Peyer's patch (tissue), 4 donors: ENCODE measurements around the gene KLHL29. TPM values are rescaled to one million over a fixed set of nuclear protein-coding genes. Genes with fewer than 3 reads are reported as not detected.
A peak's percentile ranks its signal among the peaks of the same experiment; 100 is the strongest.

Source experiments
- DNase-seq, 3 donors: peaks; one replicate each; pipeline ENCODE4 v3.0.0-alpha.2; 2017 to 2019
- H3K27ac ChIP-seq, 4 donors: fragments of 200-600 bp; sonication (generic); one replicate each; pipeline ENCODE4 v1.5.1; 2016 to 2019
- H3K27me3 ChIP-seq, 2 donors: fragments of 200-600 bp; sonication (generic); one replicate each; pipeline ENCODE4 v1.5.1; 2019
- H3K36me3 ChIP-seq, 3 donors: fragments of 200-600 bp; sonication (generic); one replicate each; pipeline ENCODE4 v1.5.1; 2016 to 2019
- H3K4me1 ChIP-seq, 4 donors: fragments of 200-600 bp; sonication (generic); one replicate each; pipeline ENCODE4 v1.5.1; 2016 to 2019
- H3K4me3 ChIP-seq, 4 donors: fragments of 200-600 bp; sonication (generic); 1 replicate in 3 of 4; 2 replicates in 1 of 4; pipeline ENCODE4 v1.5.1; 2016 to 2019; ENCODE audit warnings: mild to moderate bottlenecking in 1 of 4
- H3K9me3 ChIP-seq, 4 donors: fragments of 200-600 bp; sonication (generic); one replicate each; pipeline ENCODE4 v1.5.1; 2016 to 2019; ENCODE audit warnings: mild to moderate bottlenecking in 1 of 4
- POLR2A ChIP-seq, 2 donors: fragments of 450-650 bp; IDR thresholded peaks; one replicate each; pipeline ENCODE4 v1.5.1; 2017; ENCODE audit warnings: antibody characterized with exemption in 2 of 2, mild to moderate bottlenecking in 2 of 2, moderate library complexity in 2 of 2
- total RNA-seq, 4 donors: library from RNA; depleted of rRNA; stranded (reverse); fragments of >200 nt; gene quantifications; one replicate each; pipeline ENCODE4 v1.1.0, GENCODE V29; 2016
- TF ChIP-seq, protein P1 (sequence below), 6 experiments: fragments of 450-650 bp in 4 of 6; fragments of 200-600 bp in 2 of 6; sonication (generic) in 1 of 6; IDR thresholded peaks; one replicate each; pipeline ENCODE4 v1.5.1; 2017 to 2019; ENCODE audit warnings: antibody characterized with exemption in 6 of 6, mild to moderate bottlenecking in 3 of 6, moderate library complexity in 1 of 6

KLHL29 gene
- 10 to 100 TPM in 1 of 4 donors, 1 to 10 TPM in 3; 1.1 to 18.2 (median 5.0) TPM for total RNA-seq

DNA sequence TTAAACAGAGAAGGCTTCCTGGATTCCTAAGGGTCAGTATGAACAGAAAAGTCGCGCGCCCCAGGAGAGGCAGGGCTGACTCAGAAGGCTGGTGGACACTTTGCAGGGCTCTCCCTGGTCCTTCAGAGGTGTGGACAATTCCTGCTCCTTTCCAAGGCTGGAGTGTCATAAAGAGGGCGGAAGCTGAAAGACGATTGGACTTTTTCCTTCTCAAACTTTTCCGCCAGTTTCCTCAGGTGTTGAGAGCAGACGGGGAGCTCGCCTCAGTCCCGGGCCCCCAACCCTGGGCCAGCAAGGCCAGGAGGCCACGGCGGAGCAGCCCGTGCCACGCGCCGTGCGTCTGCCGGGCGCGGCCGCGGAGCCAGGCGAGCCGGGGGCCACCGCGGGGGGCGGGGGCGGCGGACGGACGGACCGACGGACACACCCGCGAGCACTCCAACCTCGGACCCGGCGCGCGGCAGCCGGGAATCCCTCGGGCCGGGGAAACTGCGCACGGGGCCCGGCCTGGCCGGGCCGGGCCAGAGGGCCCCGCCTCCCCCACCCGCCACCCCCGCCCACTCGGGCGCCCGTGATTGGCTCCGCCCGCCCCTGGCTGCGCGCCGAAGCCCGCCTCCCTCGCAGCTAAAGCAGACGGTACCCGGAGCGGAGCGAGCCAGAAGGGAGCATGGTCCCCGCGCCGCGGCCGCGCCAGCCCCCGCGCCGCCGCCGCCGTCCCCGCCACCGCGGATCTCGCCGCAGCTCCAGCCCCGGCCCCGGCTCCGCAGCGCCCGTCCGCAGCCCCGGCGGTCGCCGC is at the start of gene KLHL29:
KLHL29 (plus strand) TSS at position 629 of the 793 bp plus-strand sequence. CDS start 177,018 bp downstream, outside the sequence.
- H3K36me3 ChIP-seq: no peaks in the 10 kb centered on the region
- H3K27me3 ChIP-seq: peaks cover 0 to 8% of the 10 kb centered on the region in 2 donors
- peaks cover 0 to 21% (median 5%) of the 10 kb centered on the region in 4 donors for H3K4me1 ChIP-seq
- H3K4me3 ChIP-seq: peak within 1 kb of the TSS; percentile 48 to 73 (median 62)
- H3K9me3 ChIP-seq: no peaks in the 10 kb centered on the region
- peak; percentile 73 to 88 (median 86) for DNase-seq
- peak within 1 kb of the TSS; percentile 40 to 82 (median 76) for H3K27ac ChIP-seq
- no peak for TF ChIP-seq POLR2A (IDR thresholded peaks at IDR 0.05)
- TF ChIP-seq, protein P1, sequence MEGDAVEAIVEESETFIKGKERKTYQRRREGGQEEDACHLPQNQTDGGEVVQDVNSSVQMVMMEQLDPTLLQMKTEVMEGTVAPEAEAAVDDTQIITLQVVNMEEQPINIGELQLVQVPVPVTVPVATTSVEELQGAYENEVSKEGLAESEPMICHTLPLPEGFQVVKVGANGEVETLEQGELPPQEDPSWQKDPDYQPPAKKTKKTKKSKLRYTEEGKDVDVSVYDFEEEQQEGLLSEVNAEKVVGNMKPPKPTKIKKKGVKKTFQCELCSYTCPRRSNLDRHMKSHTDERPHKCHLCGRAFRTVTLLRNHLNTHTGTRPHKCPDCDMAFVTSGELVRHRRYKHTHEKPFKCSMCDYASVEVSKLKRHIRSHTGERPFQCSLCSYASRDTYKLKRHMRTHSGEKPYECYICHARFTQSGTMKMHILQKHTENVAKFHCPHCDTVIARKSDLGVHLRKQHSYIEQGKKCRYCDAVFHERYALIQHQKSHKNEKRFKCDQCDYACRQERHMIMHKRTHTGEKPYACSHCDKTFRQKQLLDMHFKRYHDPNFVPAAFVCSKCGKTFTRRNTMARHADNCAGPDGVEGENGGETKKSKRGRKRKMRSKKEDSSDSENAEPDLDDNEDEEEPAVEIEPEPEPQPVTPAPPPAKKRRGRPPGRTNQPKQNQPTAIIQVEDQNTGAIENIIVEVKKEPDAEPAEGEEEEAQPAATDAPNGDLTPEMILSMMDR (IDR thresholded peaks at IDR 0.05): no peak

DNA sequence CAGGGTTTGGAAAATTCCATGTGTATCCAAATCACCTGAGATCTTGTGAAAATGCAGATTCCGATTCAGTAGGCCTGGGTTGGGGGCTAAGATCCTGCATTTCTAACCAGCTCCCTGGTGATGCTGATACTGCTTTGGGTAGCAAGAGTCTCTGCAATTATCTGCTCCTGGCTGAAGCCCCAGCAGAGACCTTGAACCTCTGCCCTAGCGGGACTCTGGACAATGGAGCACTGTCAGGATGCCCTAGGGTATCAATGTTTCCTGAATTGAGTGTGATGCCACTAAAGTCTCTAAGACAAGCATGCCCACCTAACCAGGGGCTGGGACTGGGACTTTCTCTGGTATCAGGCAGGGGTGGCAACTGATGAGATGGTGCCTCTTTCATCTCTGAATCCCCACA is 49.4 kb upstream of the KLHL29 start:
- DNase-seq: no peak
- TF ChIP-seq, protein P1 (IDR thresholded peaks at IDR 0.05): no peak
- TF ChIP-seq POLR2A (IDR thresholded peaks at IDR 0.05): no peak
- no peak overlapping the region for H3K27ac ChIP-seq

DNA sequence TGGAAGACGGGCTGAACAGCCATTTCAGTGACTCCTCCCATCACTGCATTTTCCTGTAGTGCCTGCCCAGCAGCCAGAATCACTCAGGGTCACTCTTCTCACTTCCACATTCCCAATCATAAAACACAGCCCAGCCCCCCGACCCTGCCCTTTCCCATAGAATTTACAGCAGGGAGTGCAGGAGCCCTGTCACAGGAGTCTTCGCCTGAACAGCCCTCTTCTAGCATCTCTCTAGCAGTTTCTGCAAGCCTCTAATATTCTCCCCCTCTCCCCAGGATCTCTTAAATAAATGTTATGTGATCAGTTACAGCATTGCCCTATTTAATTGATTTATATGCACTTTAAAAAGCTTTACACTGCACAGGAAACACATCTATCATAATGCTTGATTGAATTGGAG is 42.9 kb upstream of the KLHL29 start:
- TF ChIP-seq, protein P1 (IDR thresholded peaks at IDR 0.05): no peak
- no peak for TF ChIP-seq POLR2A (IDR thresholded peaks at IDR 0.05)
- H3K27ac ChIP-seq: no peak overlapping the region
- H3K9me3 ChIP-seq: no peaks in the 10 kb centered on the region
- no peak for DNase-seq
- H3K36me3 ChIP-seq: no peaks in the 10 kb centered on the region
- no peak overlapping the region for H3K4me3 ChIP-seq
- no peaks in the 10 kb centered on the region for H3K4me1 ChIP-seq
- H3K27me3 ChIP-seq: no peaks in the 10 kb centered on the region

More for the DNA sequence above, 49.4 kb upstream of the KLHL29 start:
- no peak overlapping the region for H3K4me3 ChIP-seq
- no peaks in the 10 kb centered on the region for H3K36me3 ChIP-seq
- H3K4me1 ChIP-seq: no peaks in the 10 kb centered on the region
- H3K27me3 ChIP-seq: no peaks in the 10 kb centered on the region
- no peaks in the 10 kb centered on the region for H3K9me3 ChIP-seq

DNA sequence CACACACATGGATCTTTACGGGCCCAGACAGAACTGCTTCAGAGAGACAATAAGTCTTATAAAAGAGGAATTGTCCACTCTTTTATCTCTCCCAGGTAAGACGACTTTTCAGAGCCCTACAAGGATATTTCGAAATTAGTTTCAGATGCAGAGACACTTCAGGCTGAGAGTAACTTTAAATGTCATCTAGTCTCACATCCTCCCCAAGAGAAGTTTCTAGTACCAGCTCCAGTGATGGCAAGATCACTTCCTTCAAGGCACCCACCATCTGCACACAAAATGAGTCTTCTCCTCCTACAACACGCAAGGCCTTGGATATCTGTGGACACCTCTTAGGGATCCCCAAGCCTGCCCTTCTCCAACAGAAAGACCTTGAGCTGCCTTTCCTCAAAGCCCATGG is 39.0 kb upstream of the KLHL29 start:
- DNase-seq: no peak
- H3K27me3 ChIP-seq: no peaks in the 10 kb centered on the region
- no peaks in the 10 kb centered on the region for H3K36me3 ChIP-seq
- no peaks in the 10 kb centered on the region for H3K9me3 ChIP-seq
- H3K27ac ChIP-seq: no peak overlapping the region
- TF ChIP-seq POLR2A (IDR thresholded peaks at IDR 0.05): no peak
- TF ChIP-seq, protein P1 (IDR thresholded peaks at IDR 0.05): no peak
- no peak overlapping the region for H3K4me3 ChIP-seq
- no peaks in the 10 kb centered on the region for H3K4me1 ChIP-seq

DNA sequence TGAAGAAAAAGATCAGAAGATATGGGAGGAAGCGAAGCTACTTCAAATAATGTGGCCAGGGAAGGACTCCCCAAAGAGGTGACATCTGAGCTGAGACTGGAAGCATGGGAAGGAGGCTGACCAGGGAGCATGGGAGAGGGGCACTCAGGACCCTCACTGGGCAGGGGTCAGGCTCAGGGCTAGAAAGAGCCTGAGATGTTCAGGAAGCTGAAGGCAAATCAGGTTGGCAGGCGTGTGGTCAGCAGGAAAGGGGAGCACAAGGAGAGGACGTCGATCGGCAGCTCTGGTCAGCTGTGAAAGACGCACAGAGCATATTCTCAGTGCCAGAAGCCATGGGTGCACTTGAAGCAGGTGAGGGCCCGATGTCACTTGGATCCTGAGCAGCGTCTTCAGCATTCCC is 38.2 kb upstream of the KLHL29 start:
- Histone ChIP-seq H3K27ac (no peak overlapping the region), H3K4me3 (no peak overlapping the region), H3K9me3 (no peaks in the 10 kb centered on the region), H3K4me1 (peaks cover 0 to 2% (median under 1%) of the 10 kb centered on the region in 4 donors), H3K27me3 (no peaks in the 10 kb centered on the region), H3K36me3 (no peaks in the 10 kb centered on the region)
- TF ChIP-seq POLR2A (IDR thresholded peaks at IDR 0.05): no peak
- TF ChIP-seq, protein P1 (IDR thresholded peaks at IDR 0.05): no peak
- DNase-seq: no peak
